K562 (cell line): ENCODE results near the gene RACGAP1. TPM values are rescaled to one million over a fixed set of nuclear protein-coding genes. Genes with fewer than 3 reads are reported as not detected.
A peak's percentile ranks its signal among the peaks of the same experiment; 100 is the strongest.

ENCODE experiments used
- ATAC-seq: fragments of 200-7000 bp; cut with Tn5 transposase; 3 replicates; pipeline ENCODE4 v1.9.1; 2020; ENCODE audit warnings: moderate library complexity
- BruUV-seq: library from RNA; stranded (reverse); fragments of 400-500 nt; replicated peaks from 2 replicates; lab custom pipeline; 2021; lab: Mats Ljungman, UMichigan
- CTCF ChIA-PET: fragments of 300-600 bp; formaldehyde crosslinking; extraction: SDS; loops from one replicate; lab custom pipeline; 2021; ENCODE audit warnings: low intra/inter-chr PET ratio; lab: Yijun Ruan, JAX
- POLR2A ChIA-PET: fragments of 300-600, 350-650 bp; sonication (Branson Sonifier 250); formaldehyde crosslinking; extraction: SDS; loops from one replicate; lab custom pipeline; 2021; ENCODE audit warnings: antibody characterized with exemption, inconsistent platforms; lab: Yijun Ruan, JAX
- DNase-seq, 4 experiments: peaks; one replicate each; pipeline versions ENCODE4 v3.0.0 to v3.0.0-alpha.2; 2011 to 2018; ENCODE audit warnings: low spot score in 3 of 4, mixed read lengths in 3 of 4; ENCODE audit errors: extremely low read depth in 1 of 4
- FAIRE-seq: peaks from 2 replicates; lab custom pipeline; 2011; peaks lifted over from hg19 to GRCh38; lab: Jason Lieb, UNC
- H2AFZ ChIP-seq: 2 replicates; pipeline ENCODE4 v1.6.0; 2011; ENCODE audit warnings: low read depth, low read length, control low read depth, inconsistent platforms
- H3K27ac ChIP-seq: fragments of 200-600 bp; 3 replicates; pipeline ENCODE4 v1.8.0; 2011; ENCODE audit warnings: low read depth, mild to moderate bottlenecking, control low read depth, inconsistent platforms, low read length, moderate library complexity, mixed read lengths; ENCODE audit errors: extremely low read depth
- H3K27me3 ChIP-seq, 2 experiments: fragments of 300-600 bp in 1 of 2; 2 replicates in 1 of 2; 3 replicates in 1 of 2; pipeline versions ENCODE4 v1.6.0 to v1.8.0; 2011; ENCODE audit warnings: inconsistent platforms in 2 of 2, low read length in 2 of 2, mild to moderate bottlenecking in 1 of 2, mixed read lengths in 1 of 2, moderate library complexity in 1 of 2; ENCODE audit not compliant: control insufficient read depth in 2 of 2, insufficient read depth in 2 of 2
- H3K36me3 ChIP-seq: fragments of 300-600 bp; 3 replicates; pipeline ENCODE4 v1.8.0; 2011; ENCODE audit warnings: mild to moderate bottlenecking, low read length, inconsistent platforms; ENCODE audit not compliant: control insufficient read depth, insufficient read depth
- H3K4me1 ChIP-seq, 2 experiments: fragments of 200-600 bp in 1 of 2; replicated peaks in 1 of 2; 2 replicates in 1 of 2; 3 replicates in 1 of 2; pipeline versions ENCODE4 v1.5.1 to v1.8.0; 2011; ENCODE audit warnings: inconsistent platforms in 2 of 2, low read length in 2 of 2, mild to moderate bottlenecking in 1 of 2, mixed read lengths in 1 of 2, moderate library complexity in 1 of 2; ENCODE audit not compliant: control insufficient read depth in 2 of 2, insufficient read depth in 2 of 2
- H3K4me2 ChIP-seq: 2 replicates; pipeline ENCODE4 v1.6.1; 2011; ENCODE audit warnings: low read length, control low read depth, inconsistent platforms, mixed read lengths; ENCODE audit not compliant: insufficient read depth
- H3K4me3 ChIP-seq: fragments of 200-600 bp; sonication (generic), shearing (Covaris generic); 2 replicates; pipeline ENCODE4 v1.5.1; 2016; ENCODE audit warnings: control low read depth, inconsistent platforms
- H3K79me2 ChIP-seq: fragments of 200-600 bp; 3 replicates; pipeline ENCODE4 v1.8.0; 2011; ENCODE audit warnings: low read length, inconsistent platforms; ENCODE audit not compliant: control insufficient read depth, insufficient read depth
- H3K9ac ChIP-seq, 2 experiments: 2 replicates each; pipeline versions ENCODE4 v1.6.0 to v1.6.1; 2011; ENCODE audit warnings: low read depth in 2 of 2, low read length in 2 of 2, control low read depth in 1 of 2, inconsistent platforms in 1 of 2, mild to moderate bottlenecking in 1 of 2, mixed read lengths in 1 of 2; ENCODE audit not compliant: insufficient read depth in 1 of 2
- H3K9me1 ChIP-seq: one replicate; pipeline ENCODE4 v1.6.0; 2011; ENCODE audit warnings: inconsistent platforms, mild to moderate bottlenecking, low read length, moderate library complexity; ENCODE audit not compliant: control insufficient read depth, insufficient read depth
- H3K9me3 ChIP-seq: replicated peaks from 2 replicates; pipeline ENCODE4 v1.5.1; 2011; ENCODE audit warnings: low read depth, low read length, inconsistent platforms; ENCODE audit not compliant: control insufficient read depth, insufficient read depth
- H4K20me1 ChIP-seq: replicated peaks from 2 replicates; pipeline ENCODE4 v1.6.1; 2011; ENCODE audit warnings: low read length, inconsistent platforms, mixed read lengths; ENCODE audit not compliant: control insufficient read depth, insufficient read depth
- AFF1 ChIP-seq, 2 experiments: fragments of 450-650 bp; IDR thresholded peaks; 2 replicates each; pipeline ENCODE4 v1.6.1; 2018; ENCODE audit warnings: mild to moderate bottlenecking in 2 of 2, low read depth in 1 of 2; ENCODE audit not compliant: partially characterized antibody in 2 of 2
- PHB ChIP-seq: fragments of 250-450 bp; sonication (Bioruptor Pico); IDR thresholded peaks from 2 replicates; pipeline ENCODE4 v1.5.0; 2021
- SREBF1 ChIP-seq: fragments of 150-350 bp; IDR thresholded peaks from 2 replicates; pipeline ENCODE4 v1.6.1; 2014; ENCODE audit warnings: antibody characterized with exemption, low read depth, low read length, borderline replicate concordance
- TAL1 ChIP-seq: fragments of 450-650 bp; IDR thresholded peaks from 2 replicates; pipeline ENCODE4 v1.6.1; 2016; ENCODE audit warnings: mild to moderate bottlenecking
- TCFL5 ChIP-seq: fragments of 250-450 bp; sonication (Bioruptor Pico); conservative IDR thresholded peaks from 2 replicates; pipeline ENCODE4 v1.6.1; 2021; ENCODE audit warnings: mild to moderate bottlenecking, moderate library complexity, matching md5 sums
- THRA ChIP-seq: fragments of 450-650 bp; IDR thresholded peaks from 2 replicates; pipeline ENCODE4 v1.6.1; 2017; ENCODE audit warnings: mild to moderate bottlenecking, moderate library complexity
- ZEB2 ChIP-seq: fragments of 450-650 bp; IDR thresholded peaks from 2 replicates; pipeline ENCODE4 v1.6.1; 2016
- ZFX ChIP-seq: sonication (generic); formaldehyde crosslinking; IDR thresholded peaks from 2 replicates; pipeline ENCODE4 v1.8.0; 2022; ENCODE audit warnings: mild to moderate bottlenecking, missing genetic modification reagents, moderate library complexity
- ZNF133 ChIP-seq: fragments of 250-450 bp; sonication (Bioruptor Pico); IDR thresholded peaks from 2 replicates; pipeline ENCODE4 v1.4.0; 2020; ENCODE audit warnings: mild to moderate bottlenecking
- ZZZ3 ChIP-seq: fragments of 450-650 bp; IDR thresholded peaks from 2 replicates; pipeline ENCODE4 v1.6.1; 2016; ENCODE audit warnings: antibody characterized with exemption, mild to moderate bottlenecking, moderate library complexity
- WGBS: fragments of 100-300 bp; shearing (Covaris generic); methylation state at CpG from one replicate; pipeline ENCODE4 v1.1.6; 2016; ENCODE audit warnings: low coverage, mixed read lengths; ENCODE audit not compliant: insufficient coverage; ENCODE audit errors: missing lambda C conversion rate; 5-methylcytosine and 5-hydroxymethylcytosine counted together
- in situ Hi-C: fragments of 300-500 bp; cut with MboI; formaldehyde crosslinking; loops from 4 replicates; pipeline ENCODE4 v1.15.0; 2018; ENCODE audit warnings: inconsistent platforms, mixed read lengths
- intact Hi-C: fragments of 100-400 bp; cut with micrococcal nuclease; formaldehyde crosslinking; loops from 2 replicates; pipeline ENCODE4 v1.14.2; 2022
- polyA plus RNA-seq, 8 experiments: library from polyadenylated mRNA; depleted of rRNA in 4 of 8; stranded (reverse) in 5 of 8; unstranded in 3 of 8; fragments of >200 nt; fragmentation: Nextera tagmentation in 2 of 8; fragmentation: Illumina TruSeq in 1 of 8; extraction: Ambion mirVana in 2 of 8; extraction: Trizol in 1 of 8; gene quantifications; 2 replicates each; pipeline versions ENCODE4 v1.2.1 to v1.2.3, GENCODE V29; 2011 to 2014; ENCODE audit warnings: inconsistent platforms in 1 of 8, missing spikeins in 1 of 8
- total RNA-seq, 7 experiments: library from RNA; depleted of rRNA in 6 of 7; stranded (reverse); fragments of >200 nt in 6 of 7; fragmentation: Illumina TruSeq in 2 of 7; extraction: Trizol in 2 of 7; gene quantifications; 2 replicates each; pipeline versions ENCODE4 v1.2.1 to v1.2.3, GENCODE V29; 2011 to 2021; ENCODE audit warnings: low replicate concordance in 1 of 7

The RACGAP1 gene
- total and polyA plus RNA-seq, 9 of the 15 experiments (the other 6 are each of a cell fraction or from before 2014, with no cell fraction given) = 56.4 to 92.9 (median 71.8) TPM

GRCh38 chr12:49944046-49944445 is 81.2 kb downstream of the RACGAP1 start:
- Histone ChIP-seq H2AFZ (no peak overlapping the region), H3K4me3 (no peak overlapping the region), H3K27me3 (no peaks in the 10 kb centered on the region), H3K4me2 (no peak overlapping the region), H3K27ac (no peak overlapping the region), H4K20me1 (no peaks in the 10 kb centered on the region), H3K4me1 (peaks cover 13 to 14% of the 10 kb centered on the region in 2 experiments; a peak in 4 of 5 replicates), H3K36me3 (no peaks in the 10 kb centered on the region), H3K9ac (peak overlapping the region in 1 of 2 experiments; percentile 46; a peak in 1 of 4 replicates), H3K9me1 (no peaks in the 10 kb centered on the region), H3K79me2 (no peaks in the 10 kb centered on the region), H3K9me3 (no peaks in the 10 kb centered on the region)
- ChIA-PET CTCF (no interaction called here), POLR2A (no interaction called here)
- BruUV-seq = no TSS peak
- DNase-seq = no peak
- intact Hi-C loops = no loop called here
- WGBS = 71% methylated on average over 5 of the region's 5 CpGs
- in situ Hi-C loops = no loop called here
- no peak for TF ChIP-seq ZFX (CRISPR knock-in tag)
- no peak for TF ChIP-seq AFF1 (IDR thresholded peaks at IDR 0.05; ENCODE audit: low read depth in 1 of 2, partially characterized antibody in 2 of 2)
- TF ChIP-seq ZZZ3 = no peak
- TF ChIP-seq ZNF133 = no peak
- no peak for TF ChIP-seq TAL1
- no peak for TF ChIP-seq SREBF1
- TF ChIP-seq THRA = no peak
- no peak for TF ChIP-seq TCFL5 (CRISPR knock-in tag)
- no peak for TF ChIP-seq ZEB2
- TF ChIP-seq PHB (CRISPR knock-in tag) = no peak
- no peak for ATAC-seq
- FAIRE-seq = no peak
